ENCODE data around the gene GLB1L3. TPM values are rescaled to one million over a fixed set of nuclear protein-coding genes. Genes with fewer than 3 reads are reported as not detected.
"Not testable (repeated sequence)": the region's sequence is repeated elsewhere in the genome, so short reads cannot be mapped to it uniquely, and the experiment has no call there.

The GLB1L3 gene
- total RNA-seq, 1 experiment from 2014 or later = 0.17 TPM

DNA sequence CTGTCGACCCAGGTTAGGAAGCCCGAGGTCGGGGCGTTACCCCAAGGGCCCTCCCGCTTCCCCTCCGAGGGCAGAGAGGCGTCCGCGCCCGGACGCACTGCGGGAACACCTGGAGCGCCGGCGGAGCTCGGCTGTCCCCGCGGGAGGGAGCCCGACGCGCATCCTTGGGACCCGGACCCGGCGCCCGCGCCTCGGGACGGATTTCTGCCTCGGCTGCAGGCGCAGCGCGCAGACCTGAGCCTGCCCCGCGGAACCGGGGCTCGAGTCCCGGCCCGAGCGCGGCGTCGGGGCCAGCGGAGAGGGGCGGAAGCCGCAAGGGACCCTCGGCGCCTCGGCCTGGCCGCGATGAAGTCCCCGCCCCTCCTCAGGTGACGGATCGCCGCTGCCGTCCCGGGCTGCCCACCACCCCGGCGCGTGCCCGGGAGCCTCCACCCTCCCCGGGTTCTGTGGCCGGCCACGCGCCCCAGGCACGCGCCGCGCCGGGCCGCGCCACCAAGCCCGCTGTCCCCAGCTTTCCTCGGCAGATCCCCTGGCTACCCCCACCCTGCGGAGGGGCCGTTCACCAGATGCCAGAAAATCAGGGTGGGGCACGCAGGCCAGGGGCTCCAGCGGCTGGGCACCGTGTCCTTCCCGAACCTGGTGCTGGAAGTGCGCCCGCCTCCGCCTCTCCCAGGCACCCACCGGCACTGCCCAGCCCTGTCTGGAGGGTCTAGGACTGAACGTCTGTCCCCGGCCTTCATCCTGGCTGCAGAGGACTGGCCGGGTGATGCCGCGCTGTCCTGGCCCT, 410 bp downstream of the GLB1L3 start:
- no peak for DNase-seq (ENCODE audit: low spot score)
- H3K4me1 ChIP-seq (ENCODE audit: insufficient read depth, low read length, poor library complexity, severe bottlenecking) = no peaks in the 10 kb centered on the region
- H3K27ac ChIP-seq (ENCODE audit: low read depth, low read length, poor library complexity, severe bottlenecking) = no peak overlapping the region
- peaks cover 94% of the 10 kb centered on the region for H3K27me3 ChIP-seq (replicated peaks; ENCODE audit: insufficient read depth, low read depth, low read length, poor library complexity)
- intact Hi-C loops (cut with micrococcal nuclease; ENCODE audit: unreplicated experiment) = no loop called here
- peak overlapping the region; percentile 41 for H3K4me3 ChIP-seq (ENCODE audit: low read depth, low read length, poor library complexity, severe bottlenecking)
- TF ChIP-seq, protein P1, sequence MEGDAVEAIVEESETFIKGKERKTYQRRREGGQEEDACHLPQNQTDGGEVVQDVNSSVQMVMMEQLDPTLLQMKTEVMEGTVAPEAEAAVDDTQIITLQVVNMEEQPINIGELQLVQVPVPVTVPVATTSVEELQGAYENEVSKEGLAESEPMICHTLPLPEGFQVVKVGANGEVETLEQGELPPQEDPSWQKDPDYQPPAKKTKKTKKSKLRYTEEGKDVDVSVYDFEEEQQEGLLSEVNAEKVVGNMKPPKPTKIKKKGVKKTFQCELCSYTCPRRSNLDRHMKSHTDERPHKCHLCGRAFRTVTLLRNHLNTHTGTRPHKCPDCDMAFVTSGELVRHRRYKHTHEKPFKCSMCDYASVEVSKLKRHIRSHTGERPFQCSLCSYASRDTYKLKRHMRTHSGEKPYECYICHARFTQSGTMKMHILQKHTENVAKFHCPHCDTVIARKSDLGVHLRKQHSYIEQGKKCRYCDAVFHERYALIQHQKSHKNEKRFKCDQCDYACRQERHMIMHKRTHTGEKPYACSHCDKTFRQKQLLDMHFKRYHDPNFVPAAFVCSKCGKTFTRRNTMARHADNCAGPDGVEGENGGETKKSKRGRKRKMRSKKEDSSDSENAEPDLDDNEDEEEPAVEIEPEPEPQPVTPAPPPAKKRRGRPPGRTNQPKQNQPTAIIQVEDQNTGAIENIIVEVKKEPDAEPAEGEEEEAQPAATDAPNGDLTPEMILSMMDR (conservative IDR thresholded peaks at IDR 0.05; ENCODE audit: low read depth, low read length) = no peak
- TF ChIP-seq EZH2 (IDR thresholded peaks at IDR 0.05; ENCODE audit: borderline replicate concordance, low read depth, low read length, poor library complexity, severe bottlenecking) = peak; percentile 88
- CTCF ChIA-PET = interaction anchor here (1.3 kb wide), 1 partner anchor 9 kb away, joined by 3 read pairs; no protein-coding TSS in a partner anchor
- no TSS peak for BruUV-seq (replicated peaks)
- H3K9me3 ChIP-seq (ENCODE audit: low read depth, low read length, poor library complexity, severe bottlenecking) = no peaks in the 10 kb centered on the region
- H3K36me3 ChIP-seq (ENCODE audit: insufficient read depth, low read length, poor library complexity, severe bottlenecking) = no peaks in the 10 kb centered on the region
- POLR2A ChIA-PET (ENCODE audit: low non-redundant PET) = no interaction called here

DNA sequence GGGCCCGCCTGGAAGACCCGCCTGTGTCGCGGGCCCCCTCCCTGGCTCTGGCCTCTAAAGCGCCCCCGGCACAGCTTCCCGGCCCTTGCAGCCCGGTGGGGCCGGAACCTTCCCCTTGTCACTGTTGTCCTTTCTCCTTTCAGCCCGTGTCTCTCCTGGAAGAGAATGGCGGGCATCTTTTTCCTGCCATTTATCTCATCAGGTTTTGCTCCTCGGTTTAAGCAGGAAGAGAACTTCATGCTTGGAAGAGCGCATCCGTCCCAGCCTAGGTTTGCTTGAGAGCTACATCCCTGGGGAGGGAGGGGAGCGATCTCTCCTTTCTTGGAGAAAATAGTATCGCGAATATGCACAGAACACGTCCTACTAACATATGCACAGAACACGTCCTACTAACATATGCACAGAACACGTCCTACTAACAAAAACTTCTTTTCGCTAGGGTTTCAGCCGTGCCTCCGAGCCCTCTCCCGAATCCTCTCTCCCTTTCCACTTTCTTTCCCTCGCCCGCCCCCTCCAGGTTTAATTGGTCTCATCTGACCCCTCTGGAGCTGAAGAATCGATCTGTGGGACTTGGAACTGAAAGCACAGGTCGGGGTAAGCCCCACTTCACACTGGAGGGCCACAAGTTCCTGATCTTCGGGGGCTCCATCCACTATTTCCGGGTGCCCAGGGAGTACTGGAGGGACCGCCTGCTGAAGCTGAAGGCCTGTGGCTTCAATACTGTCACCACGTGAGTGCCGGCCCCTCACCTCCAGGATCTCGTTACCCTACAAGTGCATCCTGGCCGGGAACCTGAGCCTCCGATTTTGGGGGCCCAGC, 1.2 kb downstream of the GLB1L3 start:
- intact Hi-C loops (cut with micrococcal nuclease; ENCODE audit: unreplicated experiment) = no loop called here
- ChIA-PET CTCF (no interaction called here), POLR2A (ENCODE audit: low non-redundant PET) (no interaction called here)
- H3K9me3 ChIP-seq (ENCODE audit: low read depth, low read length, poor library complexity, severe bottlenecking) = no peaks in the 10 kb centered on the region
- no peak for DNase-seq (ENCODE audit: low spot score)
- H3K4me3 ChIP-seq (ENCODE audit: low read depth, low read length, poor library complexity, severe bottlenecking) = no peak overlapping the region
- peaks cover 88% of the 10 kb centered on the region for H3K27me3 ChIP-seq (replicated peaks; ENCODE audit: insufficient read depth, low read depth, low read length, poor library complexity)
- no TSS peak for BruUV-seq (replicated peaks)
- no peak overlapping the region for H3K27ac ChIP-seq (ENCODE audit: low read depth, low read length, poor library complexity, severe bottlenecking)
- H3K4me1 ChIP-seq (ENCODE audit: insufficient read depth, low read length, poor library complexity, severe bottlenecking) = no peaks in the 10 kb centered on the region
- H3K36me3 ChIP-seq (ENCODE audit: insufficient read depth, low read length, poor library complexity, severe bottlenecking) = no peaks in the 10 kb centered on the region
- TF ChIP-seq, protein P1 (conservative IDR thresholded peaks at IDR 0.05; ENCODE audit: low read depth, low read length) = no peak
- no peak for TF ChIP-seq EZH2 (IDR thresholded peaks at IDR 0.05; ENCODE audit: borderline replicate concordance, low read depth, low read length, poor library complexity, severe bottlenecking)

DNA sequence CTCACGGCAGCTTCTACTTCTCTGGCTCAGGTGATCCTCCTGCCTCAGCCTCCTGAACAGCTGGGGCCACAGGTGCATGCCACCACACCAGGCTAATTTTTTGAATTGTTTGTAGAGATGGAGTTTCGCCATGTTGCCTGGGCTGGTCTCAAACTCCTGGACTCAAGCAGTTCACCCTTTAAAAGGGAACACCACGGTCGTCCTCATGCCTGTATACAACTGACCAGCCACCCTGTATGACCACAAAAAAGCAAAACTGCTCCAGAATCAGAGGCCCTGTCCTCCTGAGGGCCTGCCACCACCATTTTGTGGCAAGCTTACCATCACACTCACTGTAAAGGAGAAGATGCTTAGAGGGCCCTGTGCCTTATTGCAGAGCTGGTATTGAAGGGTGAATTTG, 2.2 kb downstream of the GLB1L3 start:
- no TSS peak for BruUV-seq (replicated peaks)
- no peak for DNase-seq (ENCODE audit: low spot score)
- intact Hi-C loops (cut with micrococcal nuclease; ENCODE audit: unreplicated experiment) = no loop called here
- Histone ChIP-seq H3K4me3 (ENCODE audit: low read depth, low read length, poor library complexity, severe bottlenecking) (no peak overlapping the region), H3K27me3 (replicated peaks; ENCODE audit: insufficient read depth, low read depth, low read length, poor library complexity) (peaks cover 78% of the 10 kb centered on the region), H3K36me3 (ENCODE audit: insufficient read depth, low read length, poor library complexity, severe bottlenecking) (no peaks in the 10 kb centered on the region), H3K27ac (ENCODE audit: low read depth, low read length, poor library complexity, severe bottlenecking) (no peak overlapping the region), H3K4me1 (ENCODE audit: insufficient read depth, low read length, poor library complexity, severe bottlenecking) (no peaks in the 10 kb centered on the region), H3K9me3 (ENCODE audit: low read depth, low read length, poor library complexity, severe bottlenecking) (no peaks in the 10 kb centered on the region)
- TF ChIP-seq, protein P1 (conservative IDR thresholded peaks at IDR 0.05; ENCODE audit: low read depth, low read length) = no peak
- TF ChIP-seq EZH2 (IDR thresholded peaks at IDR 0.05; ENCODE audit: borderline replicate concordance, low read depth, low read length, poor library complexity, severe bottlenecking) = no peak
- POLR2A ChIA-PET (ENCODE audit: low non-redundant PET) = no interaction called here
- CTCF ChIA-PET = no interaction called here

DNA sequence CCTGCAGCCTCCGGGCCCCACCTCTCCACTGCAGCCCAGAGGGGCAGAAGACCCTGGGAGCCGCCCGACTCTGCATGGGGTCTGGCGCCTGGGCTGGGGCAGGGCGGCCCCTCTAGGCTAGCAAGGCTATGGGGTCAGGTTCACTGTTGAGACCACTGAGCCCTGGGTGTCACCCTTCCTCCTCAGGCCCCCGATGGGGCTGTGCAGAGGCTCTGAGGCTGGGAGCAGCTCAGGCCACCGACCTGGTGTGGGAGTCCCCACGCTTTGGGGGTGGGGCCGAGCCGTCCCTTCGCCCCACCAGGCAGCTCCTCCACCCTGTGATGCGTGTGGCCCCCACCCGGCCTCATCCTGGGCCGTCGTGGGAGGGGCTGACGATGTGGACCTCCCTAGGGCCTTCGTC, 5.5 kb downstream of the GLB1L3 start:
- H3K4me1 ChIP-seq (ENCODE audit: insufficient read depth, low read length, poor library complexity, severe bottlenecking); H3K27ac ChIP-seq (ENCODE audit: low read depth, low read length, poor library complexity, severe bottlenecking); POLR2A ChIA-PET (ENCODE audit: low non-redundant PET); DNase-seq (ENCODE audit: low spot score); H3K4me3 ChIP-seq (ENCODE audit: low read depth, low read length, poor library complexity, severe bottlenecking); BruUV-seq (replicated peaks); CTCF ChIA-PET; H3K9me3 ChIP-seq (ENCODE audit: low read depth, low read length, poor library complexity, severe bottlenecking); H3K36me3 ChIP-seq (ENCODE audit: insufficient read depth, low read length, poor library complexity, severe bottlenecking): not testable (repeated sequence)
- H3K27me3 ChIP-seq (replicated peaks; ENCODE audit: insufficient read depth, low read depth, low read length, poor library complexity) = peaks cover 45% of the 10 kb centered on the region
- intact Hi-C loops (cut with micrococcal nuclease; ENCODE audit: unreplicated experiment) = loop anchor here (1.0 kb wide), 1 partner anchor 63 kb away; no protein-coding TSS in a partner anchor
